Endothelial cell of umbilical vein (primary cell): ENCODE data around the gene KIRREL2. TPM values are rescaled to one million over a fixed set of nuclear protein-coding genes. Genes with fewer than 3 reads are reported as not detected.

ENCODE experiments used
- BruUV-seq: library from RNA; stranded (reverse); fragments of 400-500 nt; replicated peaks from 2 replicates; lab custom pipeline; 2021; lab: Mats Ljungman, UMichigan
- CTCF ChIA-PET: fragments of 300-600, 350-600 bp; sonication (Branson Sonifier 250); formaldehyde crosslinking; loops from one replicate; lab custom pipeline; 2021; ENCODE audit warnings: antibody characterized with exemption, inconsistent platforms; lab: Charles Lee
- POLR2A ChIA-PET: fragments of 300-600, 350-600 bp; sonication (Branson Sonifier 250); formaldehyde crosslinking; loops from one replicate; lab custom pipeline; 2021; ENCODE audit warnings: antibody characterized with exemption, inconsistent platforms; lab: Charles Lee
- DNase-seq: peaks from one replicate; pipeline ENCODE4 v3.0.0-alpha.2; 2011; ENCODE audit warnings: low read depth, low spot score
- FAIRE-seq: peaks from 2 replicates; lab custom pipeline; 2011; peaks lifted over from hg19 to GRCh38; lab: Jason Lieb, UNC
- H2AFZ ChIP-seq: 2 replicates; pipeline ENCODE4 v1.6.0; 2012; ENCODE audit warnings: low read depth, low read length, control low read depth, inconsistent platforms
- H3K27ac ChIP-seq: 2 replicates; pipeline ENCODE4 v1.5.1; 2011; ENCODE audit warnings: low read depth, mild to moderate bottlenecking, control low read depth, low read length, moderate library complexity; ENCODE audit not compliant: insufficient read depth
- H3K27me3 ChIP-seq, 2 experiments: 2 replicates each; pipeline versions ENCODE4 v1.6.0 to v1.6.1; 2011; ENCODE audit warnings: low read length in 2 of 2, mixed read lengths in 1 of 2; ENCODE audit not compliant: control insufficient read depth in 2 of 2, insufficient read depth in 2 of 2
- H3K36me3 ChIP-seq, 2 experiments: 2 replicates in 1 of 2; 3 replicates in 1 of 2; pipeline ENCODE4 v1.5.1; 2011; ENCODE audit warnings: low read length in 2 of 2, mild to moderate bottlenecking in 1 of 2, moderate library complexity in 1 of 2; ENCODE audit not compliant: control insufficient read depth in 2 of 2, insufficient read depth in 2 of 2; ENCODE audit errors: extremely low read depth in 1 of 2
- H3K4me1 ChIP-seq: 3 replicates; pipeline ENCODE4 v1.5.1; 2011; ENCODE audit warnings: mild to moderate bottlenecking, low read length; ENCODE audit not compliant: control insufficient read depth, insufficient read depth; ENCODE audit errors: extremely low read depth
- H3K4me2 ChIP-seq: 2 replicates; pipeline ENCODE4 v1.6.1; 2011; ENCODE audit warnings: low read length, control low read depth, mixed read lengths; ENCODE audit not compliant: insufficient read depth
- H3K4me3 ChIP-seq, 3 experiments: fragments of 200-600 bp in 1 of 3; sonication (generic), shearing (Covaris generic) in 1 of 3; replicated peaks in 1 of 3; 2 replicates each; pipeline ENCODE4 v1.5.1; 2011 to 2016; ENCODE audit warnings: control low read depth in 3 of 3, low read length in 3 of 3, mild to moderate bottlenecking in 2 of 3, inconsistent platforms in 1 of 3, low read depth in 1 of 3, moderate library complexity in 1 of 3; ENCODE audit not compliant: insufficient read depth in 1 of 3
- H3K79me2 ChIP-seq: 2 replicates; pipeline ENCODE4 v1.6.0; 2012; ENCODE audit warnings: low read length, inconsistent platforms; ENCODE audit not compliant: control insufficient read depth, insufficient read depth
- H3K9ac ChIP-seq: replicated peaks from 2 replicates; pipeline ENCODE3; 2011; ENCODE audit warnings: low read length, control low read depth; ENCODE audit not compliant: insufficient read depth; ENCODE audit errors: extremely low read depth
- H3K9me1 ChIP-seq: replicated peaks from 3 replicates; pipeline ENCODE4 v1.6.0; 2011; ENCODE audit warnings: mild to moderate bottlenecking, low read length; ENCODE audit not compliant: control insufficient read depth, insufficient read depth; ENCODE audit errors: extremely low read depth
- H3K9me3 ChIP-seq: replicated peaks from 2 replicates; pipeline ENCODE4 v1.5.1; 2012; ENCODE audit warnings: low read length, inconsistent platforms; ENCODE audit not compliant: control insufficient read depth, insufficient read depth
- H4K20me1 ChIP-seq: replicated peaks from 2 replicates; pipeline ENCODE3; 2011; ENCODE audit warnings: mild to moderate bottlenecking, low read length; ENCODE audit not compliant: control insufficient read depth, insufficient read depth; ENCODE audit errors: extremely low read depth
- EZH2 ChIP-seq: IDR thresholded peaks from 2 replicates; pipeline ENCODE4 v1.6.1; 2012; ENCODE audit warnings: borderline replicate concordance, low read depth, mild to moderate bottlenecking, moderate library complexity, low read length, inconsistent platforms; ENCODE audit not compliant: severe bottlenecking
- FOS ChIP-seq: IDR thresholded peaks from 2 replicates; pipeline ENCODE4 v1.6.1; 2011; ENCODE audit warnings: mild to moderate bottlenecking, low read length, moderate library complexity, borderline replicate concordance; ENCODE audit not compliant: insufficient read depth
- GATA2 ChIP-seq: IDR thresholded peaks from 2 replicates; pipeline ENCODE4 v1.7.0; 2011; ENCODE audit warnings: low read depth, mild to moderate bottlenecking, moderate library complexity, mixed read lengths, low read length; ENCODE audit not compliant: insufficient read length, insufficient read depth
- JUN ChIP-seq: IDR thresholded peaks from 2 replicates; pipeline ENCODE4 v1.6.1; 2011; ENCODE audit warnings: borderline replicate concordance, low read depth; ENCODE audit not compliant: insufficient read length, insufficient read depth
- MYC ChIP-seq: IDR thresholded peaks from one replicate; pipeline ENCODE4 v1.6.1; 2011; ENCODE audit warnings: mild to moderate bottlenecking, low read depth, low read length
- POLR2A ChIP-seq: IDR thresholded peaks from 2 replicates; pipeline ENCODE4 v1.6.1; 2012; ENCODE audit warnings: low read depth, mild to moderate bottlenecking, control low read depth, low read length
- POLR2AphosphoS5 ChIP-seq: IDR thresholded peaks from 2 replicates; pipeline ENCODE4 v1.6.1; 2012; ENCODE audit warnings: low read depth, mild to moderate bottlenecking, control low read depth, low read length, moderate library complexity; ENCODE audit not compliant: insufficient read depth
- dilution Hi-C: fragments of 300-500 bp; cut with MboI; formaldehyde crosslinking; loops from one replicate; pipeline ENCODE4 v1.15.0; 2019; ENCODE audit warnings: low sequenced_read_pairs; ENCODE audit not compliant: extremely low pct_ligation_motif_present
- intact Hi-C: fragments of 100-400 bp; cut with micrococcal nuclease; formaldehyde crosslinking; loops from one replicate; pipeline ENCODE4 v1.10.0; 2022
- polyA plus RNA-seq, 4 experiments: library from polyadenylated mRNA; depleted of rRNA in 3 of 4; stranded (reverse) in 3 of 4; unstranded in 1 of 4; fragments of >200 nt; gene quantifications; 2 replicates each; pipeline versions ENCODE4 v1.2.1 to v1.2.3, GENCODE V29; 2011 to 2012; ENCODE audit warnings: missing spikeins in 1 of 4
- total RNA-seq: library from RNA; stranded (reverse); gene quantifications from 2 replicates; pipeline ENCODE4 v1.2.3, GENCODE V29; 2021
- TF ChIP-seq, protein P1 (sequence below), 2 donors: IDR thresholded peaks; 1 replicate in 1 of 2; 2 replicates in 1 of 2; pipeline ENCODE4 v1.5.1; 2011; ENCODE audit warnings: low read length in 2 of 2, mild to moderate bottlenecking in 2 of 2, moderate library complexity in 2 of 2, control low read depth in 1 of 2, inconsistent platforms in 1 of 2, low read depth in 1 of 2; ENCODE audit not compliant: insufficient read depth in 1 of 2; ENCODE audit errors: extremely low read depth in 1 of 2
- TF ChIP-seq, protein P2 (sequence below): IDR thresholded peaks from 2 replicates; pipeline ENCODE4 v1.6.1; 2011; ENCODE audit not compliant: insufficient read depth, insufficient read length

KIRREL2 gene
- total and polyA plus RNA-seq, 2 donors (not counting 3 experiments of a cell fraction or from before 2014, with no cell fraction given): not detected

DNA sequence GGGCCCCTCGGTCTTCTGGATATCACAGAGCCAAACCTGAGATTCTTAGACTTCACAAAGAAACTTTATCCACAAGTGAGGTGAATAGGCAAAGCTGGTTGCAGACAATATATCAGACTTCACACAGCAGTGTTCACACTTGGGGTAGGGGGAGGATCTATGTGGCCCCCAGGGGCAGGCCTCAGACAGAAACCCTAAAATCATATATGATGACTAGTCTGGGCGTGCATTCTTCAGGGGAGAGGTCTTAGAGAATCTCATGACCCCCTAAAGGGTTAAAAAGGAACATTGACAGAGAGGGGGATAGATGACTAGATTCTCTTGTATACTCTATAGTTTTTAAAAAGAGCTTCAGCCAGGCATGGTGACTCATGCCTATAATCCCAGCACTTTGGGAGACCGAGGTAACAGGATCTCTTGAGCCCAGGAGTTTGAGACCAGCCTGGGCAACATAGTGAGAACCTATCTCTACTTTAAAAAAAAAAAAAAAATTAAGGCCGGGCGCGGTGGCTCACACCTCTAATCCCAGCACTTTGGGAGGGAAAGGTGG is 48.5 kb downstream of the KIRREL2 start:
- no peak for FAIRE-seq
- H3K9ac ChIP-seq: no peak overlapping the region
- BruUV-seq: no TSS peak

More for the DNA sequence above, 48.5 kb downstream of the KIRREL2 start:
- Histone ChIP-seq H3K27me3 (peaks cover 0 to 6% of the 10 kb centered on the region in 2 experiments), H2AFZ (no peak overlapping the region), H3K9me3 (no peaks in the 10 kb centered on the region), H3K4me3 (no peak overlapping the region), H3K9me1 (no peaks in the 10 kb centered on the region), H3K4me2 (no peak overlapping the region), H3K36me3 (no peaks in the 10 kb centered on the region), H4K20me1 (no peaks in the 10 kb centered on the region), H3K79me2 (no peaks in the 10 kb centered on the region), H3K27ac (no peak overlapping the region), H3K4me1 (peaks cover 4% of the 10 kb centered on the region)
- no peak for TF ChIP-seq EZH2
- no peak for TF ChIP-seq POLR2AphosphoS5
- TF ChIP-seq, protein P1, sequence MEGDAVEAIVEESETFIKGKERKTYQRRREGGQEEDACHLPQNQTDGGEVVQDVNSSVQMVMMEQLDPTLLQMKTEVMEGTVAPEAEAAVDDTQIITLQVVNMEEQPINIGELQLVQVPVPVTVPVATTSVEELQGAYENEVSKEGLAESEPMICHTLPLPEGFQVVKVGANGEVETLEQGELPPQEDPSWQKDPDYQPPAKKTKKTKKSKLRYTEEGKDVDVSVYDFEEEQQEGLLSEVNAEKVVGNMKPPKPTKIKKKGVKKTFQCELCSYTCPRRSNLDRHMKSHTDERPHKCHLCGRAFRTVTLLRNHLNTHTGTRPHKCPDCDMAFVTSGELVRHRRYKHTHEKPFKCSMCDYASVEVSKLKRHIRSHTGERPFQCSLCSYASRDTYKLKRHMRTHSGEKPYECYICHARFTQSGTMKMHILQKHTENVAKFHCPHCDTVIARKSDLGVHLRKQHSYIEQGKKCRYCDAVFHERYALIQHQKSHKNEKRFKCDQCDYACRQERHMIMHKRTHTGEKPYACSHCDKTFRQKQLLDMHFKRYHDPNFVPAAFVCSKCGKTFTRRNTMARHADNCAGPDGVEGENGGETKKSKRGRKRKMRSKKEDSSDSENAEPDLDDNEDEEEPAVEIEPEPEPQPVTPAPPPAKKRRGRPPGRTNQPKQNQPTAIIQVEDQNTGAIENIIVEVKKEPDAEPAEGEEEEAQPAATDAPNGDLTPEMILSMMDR (IDR thresholded peaks at IDR 0.05; ENCODE audit: extremely low read depth in 1 of 2, insufficient read depth in 1 of 2, low read depth in 1 of 2, low read length in 2 of 2): no peak
- TF ChIP-seq JUN: no peak
- TF ChIP-seq, protein P2, sequence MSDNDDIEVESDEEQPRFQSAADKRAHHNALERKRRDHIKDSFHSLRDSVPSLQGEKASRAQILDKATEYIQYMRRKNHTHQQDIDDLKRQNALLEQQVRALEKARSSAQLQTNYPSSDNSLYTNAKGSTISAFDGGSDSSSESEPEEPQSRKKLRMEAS: no peak
- TF ChIP-seq MYC: no peak
- no peak for TF ChIP-seq GATA2
- no peak for TF ChIP-seq POLR2A
- no peak for TF ChIP-seq FOS
- DNase-seq: no peak
- intact Hi-C loops: no loop called here
- ChIA-PET POLR2A (no interaction called here), CTCF (no interaction called here)
- dilution Hi-C loops: no loop called here
